Cortex of kidney (tissue), 1 donor: ENCODE data around the gene LUZP2.
"Not testable (repeated sequence)": the region's sequence is repeated elsewhere in the genome, so short reads cannot be mapped to it uniquely, and the experiment has no call there.

ENCODE experiments used
- DNase-seq: peaks from one replicate; lab custom pipeline; 2025; lab: John Stamatoyannopoulos, UW

LUZP2 gene

DNA sequence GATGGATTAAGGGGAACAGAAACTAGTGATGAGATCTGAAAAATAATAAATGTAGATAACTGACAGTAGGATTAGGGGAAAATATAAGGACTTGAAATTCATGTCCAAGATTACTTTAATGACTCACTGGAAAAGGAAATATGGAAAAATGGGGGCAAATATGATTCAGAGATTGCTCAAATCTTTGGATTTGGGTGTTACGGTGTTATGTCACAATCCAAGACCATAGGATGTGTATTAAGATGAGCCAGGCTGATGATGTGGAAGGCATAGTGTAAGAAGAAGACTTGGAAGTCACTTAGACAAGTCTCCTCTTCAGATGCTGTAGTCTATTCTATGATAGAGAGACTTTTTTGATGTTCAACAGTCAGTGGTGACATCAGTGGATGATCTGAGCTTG, 323.7 kb downstream of the LUZP2 start:
- no peak for DNase-seq

DNA sequence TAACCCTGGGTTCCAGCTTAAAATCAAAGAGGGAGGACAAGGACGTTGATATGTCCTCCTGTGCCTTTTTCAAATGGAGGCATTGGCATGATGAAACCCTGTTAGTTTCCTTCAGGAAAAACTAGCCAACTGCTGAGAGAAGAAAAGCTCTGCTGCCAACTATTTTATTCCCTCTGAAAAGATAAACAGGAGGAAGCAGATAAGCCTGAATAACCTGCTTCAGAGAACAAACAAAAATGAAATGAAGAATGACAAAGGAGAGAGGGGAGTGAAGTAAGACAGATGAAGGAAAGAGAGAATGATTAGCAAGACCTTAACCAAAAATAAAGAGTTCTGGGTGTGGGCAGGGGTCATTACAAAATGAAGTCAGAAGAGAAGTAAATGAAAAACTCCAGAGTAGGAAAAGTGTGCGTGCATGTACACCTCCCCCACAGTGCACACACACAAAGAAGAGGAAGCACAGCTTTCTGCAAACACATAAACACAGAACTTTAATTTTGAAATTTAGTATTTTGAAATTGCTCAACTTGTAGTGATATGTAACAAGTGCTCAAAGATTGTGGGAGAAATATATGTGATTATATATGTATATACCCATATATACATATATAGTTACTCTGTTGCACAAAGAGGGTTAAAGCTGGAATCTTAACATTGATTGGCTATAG, 332.2 kb downstream of the LUZP2 start:
- DNase-seq: no peak

DNA sequence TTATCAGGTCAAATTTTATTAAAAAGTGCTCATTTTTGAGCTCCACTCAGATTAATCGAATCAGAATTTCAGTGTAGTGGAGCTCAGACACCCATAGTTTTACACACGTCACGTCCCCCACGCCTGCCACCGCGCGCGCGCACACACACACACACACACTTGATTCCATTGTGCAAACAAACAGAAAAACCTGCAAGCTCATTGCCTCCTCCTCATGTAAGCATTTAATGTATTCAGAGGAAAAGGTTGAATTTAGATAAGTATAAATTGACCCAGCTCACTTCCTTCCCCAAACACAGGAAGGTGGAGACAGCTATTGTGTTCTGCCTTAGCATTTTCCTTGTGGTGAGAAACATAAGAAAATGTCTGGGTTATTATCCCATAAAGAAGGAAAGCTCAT, 336.7 kb downstream of the LUZP2 start:
- DNase-seq: no peak

DNA sequence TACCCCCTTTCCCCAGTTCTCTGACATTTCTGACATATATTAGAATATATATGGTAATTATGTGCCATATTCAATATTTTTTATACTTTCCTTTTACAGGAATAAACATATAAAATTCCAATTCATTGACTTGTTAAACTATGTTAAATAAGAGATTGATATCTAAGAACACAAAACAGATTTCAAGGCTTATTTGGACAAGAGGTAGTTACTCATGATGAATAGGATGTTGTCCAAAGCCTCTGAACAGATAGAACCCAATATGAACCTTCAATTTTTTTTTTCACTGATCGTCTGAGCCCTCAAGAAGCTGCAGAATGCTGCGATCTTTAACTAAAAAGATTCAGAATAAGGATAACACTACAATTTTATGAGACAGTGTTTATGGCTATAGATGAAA, 340.3 kb downstream of the LUZP2 start:
- no peak for DNase-seq

DNA sequence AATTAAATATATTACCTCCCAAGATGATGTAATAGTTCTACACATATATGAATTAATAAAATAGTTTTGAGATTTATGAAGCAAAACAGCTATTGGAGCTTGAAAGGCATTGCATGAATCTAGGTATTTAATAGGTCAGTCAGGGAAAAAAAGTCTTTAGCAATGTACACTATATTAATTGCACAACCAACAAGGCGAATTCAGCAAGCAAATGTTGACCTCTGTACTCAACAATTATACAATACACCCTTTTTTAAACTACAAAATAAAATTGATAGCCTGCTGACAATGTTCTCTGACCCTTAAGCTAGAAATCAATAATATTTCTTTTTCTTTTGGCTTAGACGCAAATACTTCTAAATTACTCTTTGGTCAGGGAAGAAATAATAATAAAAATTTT, 345.5 kb downstream of the LUZP2 start:
- no peak for DNase-seq

DNA sequence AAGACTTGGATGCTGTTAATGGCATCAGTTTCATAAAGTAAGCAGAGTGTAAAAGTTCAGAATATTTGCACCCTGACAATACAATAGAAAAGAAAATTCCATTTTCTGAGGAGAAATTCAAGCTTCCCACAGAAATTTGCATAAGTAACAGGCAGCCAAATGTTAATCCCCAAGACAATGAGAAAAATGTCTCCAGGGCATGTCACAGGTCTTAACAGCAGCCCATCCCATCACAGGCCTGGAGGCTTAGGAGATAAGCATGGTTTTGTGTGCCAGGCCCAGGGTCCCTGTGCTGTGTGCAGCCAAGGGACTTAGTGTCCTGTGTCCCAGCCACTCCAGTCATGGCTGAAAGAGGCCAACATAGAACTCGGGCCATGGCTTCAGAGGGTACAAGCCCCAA, 347.6 kb downstream of the LUZP2 start:
- DNase-seq: no peak

DNA sequence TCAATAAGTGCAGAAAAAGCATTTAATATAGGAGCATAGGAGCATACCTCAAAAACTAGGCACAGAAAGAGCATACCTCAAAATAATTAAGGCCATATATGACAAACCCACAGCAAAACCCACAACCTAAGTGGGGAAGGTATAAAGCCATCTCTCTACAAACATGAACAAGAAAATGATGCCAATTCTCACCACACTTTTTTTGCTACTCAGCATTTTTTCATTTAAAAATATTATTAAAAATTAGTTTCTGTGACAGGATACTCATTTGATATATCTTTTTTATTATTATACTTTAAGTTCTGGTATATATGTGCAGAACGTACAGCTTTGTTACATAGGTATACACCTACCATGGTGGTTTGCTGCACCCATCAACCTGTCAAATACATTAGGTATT, 352.0 kb downstream of the LUZP2 start:
- no peak for DNase-seq

DNA sequence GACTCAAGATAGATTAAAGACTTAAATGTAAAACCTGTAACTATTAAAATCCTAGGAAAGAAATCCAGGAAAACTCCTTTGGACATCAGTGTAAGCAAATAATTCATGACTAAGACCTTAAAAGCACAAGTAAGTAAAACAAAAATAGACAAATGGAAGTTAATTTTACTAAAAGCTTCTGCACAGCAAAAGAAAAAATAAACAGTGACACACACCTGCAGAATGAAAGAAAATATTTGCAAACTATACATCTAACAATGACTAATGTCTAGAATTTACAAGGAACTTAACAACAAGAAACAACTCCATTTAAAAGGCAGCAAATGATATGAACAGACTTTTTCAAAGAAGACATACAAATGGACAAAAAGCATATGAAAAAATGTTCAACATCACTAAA, 359.1 kb downstream of the LUZP2 start:
- DNase-seq: no peak

DNA sequence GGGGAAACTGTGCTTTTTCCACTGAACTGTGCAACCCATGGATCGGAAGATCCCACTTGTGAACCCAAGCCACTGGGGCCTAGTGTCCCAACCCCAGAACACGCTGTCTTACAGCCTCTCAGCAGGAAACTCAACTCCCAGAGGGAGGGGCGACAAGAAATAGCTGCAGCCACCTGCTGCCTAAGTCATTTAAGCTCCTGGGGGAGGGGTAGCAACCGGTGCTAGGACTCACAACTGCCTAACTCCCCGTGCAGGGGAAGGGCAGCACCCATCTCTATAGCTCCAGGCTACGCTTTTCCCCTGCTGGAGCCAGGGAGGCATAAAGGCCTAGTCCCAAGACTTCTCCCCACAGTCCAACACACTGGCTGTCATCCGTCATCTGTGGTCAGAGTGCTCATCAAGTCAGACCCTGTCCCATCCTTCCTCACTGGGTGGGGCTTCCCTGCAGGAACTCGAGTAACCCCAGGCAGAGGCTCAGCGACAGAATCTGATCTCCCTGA, 363.0 kb downstream of the LUZP2 start:
- DNase-seq: no peak

DNA sequence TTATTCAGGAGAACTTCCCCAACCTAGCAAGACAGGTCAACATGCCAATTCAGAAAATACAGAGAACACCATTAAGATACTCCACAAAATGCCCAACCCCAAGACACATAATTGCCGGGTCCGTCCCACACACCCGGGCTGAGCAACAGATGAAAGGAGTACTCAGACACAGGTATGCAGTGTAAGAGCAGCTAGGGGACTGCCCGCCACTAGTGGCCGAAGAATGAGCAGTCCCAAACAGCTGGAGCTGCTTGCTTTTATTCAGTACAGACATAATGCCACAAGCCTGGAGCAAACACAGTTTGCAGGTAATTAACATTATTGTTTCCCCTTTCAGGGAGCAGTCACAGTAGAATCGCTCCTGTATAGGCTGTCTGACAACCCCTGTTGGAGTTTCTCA, 364.6 kb downstream of the LUZP2 start:
- DNase-seq: no peak

DNA sequence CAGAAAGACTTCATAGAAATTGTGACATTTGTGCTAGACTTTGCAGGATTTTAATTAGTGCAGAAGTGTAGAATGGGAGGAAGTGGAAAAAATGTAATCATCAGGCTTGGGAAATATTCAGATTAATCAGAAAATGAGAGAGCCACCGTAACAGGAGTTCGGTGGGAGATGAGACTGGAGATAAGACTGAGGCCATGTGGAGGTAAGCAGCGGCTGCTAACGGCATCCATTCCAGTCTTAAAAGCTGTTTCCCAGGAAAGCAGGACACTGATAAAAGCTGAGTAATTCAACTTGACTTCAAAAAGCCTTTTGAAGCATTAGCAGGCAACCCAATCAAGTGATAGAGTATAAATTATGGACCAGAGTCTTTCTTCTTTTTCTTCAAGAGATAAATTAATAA, 369.9 kb downstream of the LUZP2 start:
- no peak for DNase-seq

DNA sequence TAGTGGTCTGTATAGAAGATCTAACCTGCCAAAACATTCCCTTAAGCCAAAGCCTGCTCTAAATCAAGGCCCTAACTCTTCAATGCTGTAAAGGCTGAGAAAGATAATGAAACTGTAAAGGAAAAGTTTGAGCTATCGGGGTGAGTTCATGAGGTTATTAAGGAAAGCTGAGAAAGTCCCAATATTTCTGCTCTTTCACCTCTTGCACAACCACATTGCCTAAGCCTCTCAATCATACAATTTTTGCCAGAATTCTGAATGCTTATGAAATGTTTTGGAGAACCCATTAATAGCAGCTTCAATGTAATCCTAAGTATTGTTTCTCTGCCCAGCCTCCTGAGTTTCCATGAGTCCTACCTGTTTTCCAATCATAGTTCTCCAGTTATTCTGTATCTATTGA, 373.2 kb downstream of the LUZP2 start:
- no peak for DNase-seq

DNA sequence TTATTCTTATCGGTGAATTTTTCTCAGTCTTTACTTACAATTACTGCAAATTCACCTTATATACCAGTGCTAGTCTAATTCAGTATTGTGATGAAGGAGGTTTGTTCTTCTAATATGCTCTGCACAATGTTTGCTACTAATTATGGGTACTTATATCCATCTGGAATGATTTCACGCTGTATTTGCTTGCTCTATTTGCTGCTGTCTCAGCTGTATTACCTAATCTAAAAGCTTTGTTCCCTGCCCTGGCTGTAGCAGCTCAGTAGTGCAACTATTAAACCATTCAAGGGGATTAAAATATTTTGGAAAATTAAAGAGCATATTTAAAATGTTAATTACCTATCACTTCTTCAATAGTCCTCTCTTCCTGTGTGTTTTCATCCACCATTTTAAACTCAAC, 375.3 kb downstream of the LUZP2 start:
- no peak for DNase-seq

DNA sequence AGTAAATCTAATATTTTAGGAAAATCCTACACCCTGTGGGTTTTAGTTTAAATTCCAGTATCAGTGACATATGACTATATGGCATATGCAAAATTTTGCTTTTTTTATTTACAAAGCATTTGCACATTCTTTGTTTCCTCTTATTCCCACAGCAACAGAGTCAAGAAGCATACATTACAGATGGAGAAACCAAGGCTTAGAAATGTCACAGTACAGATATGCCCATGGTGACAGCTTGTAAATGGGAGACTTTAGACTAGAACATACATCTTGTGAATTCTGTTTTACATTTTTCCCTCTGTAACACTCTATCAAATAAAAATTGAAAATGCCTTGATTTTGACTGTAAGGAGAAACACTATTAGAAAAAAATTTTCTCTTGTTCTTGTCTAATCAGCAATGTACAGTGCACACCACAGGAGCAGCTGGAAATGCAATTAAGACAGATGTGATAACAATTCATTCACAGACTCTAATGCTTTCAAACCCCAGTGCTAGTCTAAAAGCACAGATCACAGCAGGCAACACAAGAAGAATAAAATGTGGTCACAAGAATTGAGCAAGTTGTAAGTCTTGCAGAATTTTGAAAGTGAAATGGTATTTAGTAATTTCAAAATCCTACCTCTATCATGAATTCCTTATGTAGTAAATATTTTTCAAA, 375.9 kb downstream of the LUZP2 start:
- no peak for DNase-seq

DNA sequence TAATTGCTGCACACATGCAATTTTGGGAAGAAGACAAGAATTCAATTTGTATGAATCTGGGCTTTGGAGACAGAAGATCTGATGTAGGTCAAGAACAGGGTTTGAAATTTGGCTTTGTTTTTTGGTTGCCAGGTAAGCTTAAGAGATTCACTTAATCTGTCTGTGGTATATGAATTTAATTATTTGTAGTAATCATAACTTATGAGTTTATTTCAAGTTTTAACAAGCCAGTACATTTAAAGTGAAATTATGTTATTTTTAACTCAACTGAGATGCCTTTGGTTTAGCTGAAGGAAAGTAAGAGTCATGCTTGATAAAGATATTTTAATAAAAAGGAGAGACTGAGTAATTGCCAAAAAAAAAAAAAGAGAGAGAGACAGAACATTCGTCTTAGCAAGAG, 384.1 kb downstream of the LUZP2 start:
- no peak for DNase-seq

DNA sequence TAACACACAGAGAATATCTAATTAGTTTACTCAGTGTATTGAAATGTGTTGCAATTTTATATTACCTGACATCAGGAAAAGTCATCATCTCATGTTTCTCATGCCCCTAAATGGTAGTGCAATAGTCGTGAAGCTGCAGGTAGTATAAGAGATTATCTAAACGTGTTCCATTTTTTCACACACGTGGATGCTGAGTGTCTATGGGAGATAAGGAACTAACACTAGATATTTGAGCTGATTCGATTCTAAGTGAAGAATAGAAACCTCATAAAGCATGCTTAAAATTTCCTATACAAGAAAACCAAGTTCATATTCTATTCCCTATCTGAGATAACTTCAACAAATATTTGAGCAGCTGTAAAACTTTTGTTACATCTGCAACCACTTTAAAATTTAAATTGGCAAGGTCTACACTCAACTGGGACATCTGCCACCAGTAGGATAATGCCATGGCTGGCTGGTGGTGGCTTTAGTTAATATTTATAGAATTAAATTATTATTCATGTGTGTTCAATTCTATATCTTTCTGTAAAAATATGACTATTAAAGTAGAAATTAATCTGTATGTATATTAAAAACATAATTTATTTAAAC, 388.8 kb downstream of the LUZP2 start:
- no peak for DNase-seq

DNA sequence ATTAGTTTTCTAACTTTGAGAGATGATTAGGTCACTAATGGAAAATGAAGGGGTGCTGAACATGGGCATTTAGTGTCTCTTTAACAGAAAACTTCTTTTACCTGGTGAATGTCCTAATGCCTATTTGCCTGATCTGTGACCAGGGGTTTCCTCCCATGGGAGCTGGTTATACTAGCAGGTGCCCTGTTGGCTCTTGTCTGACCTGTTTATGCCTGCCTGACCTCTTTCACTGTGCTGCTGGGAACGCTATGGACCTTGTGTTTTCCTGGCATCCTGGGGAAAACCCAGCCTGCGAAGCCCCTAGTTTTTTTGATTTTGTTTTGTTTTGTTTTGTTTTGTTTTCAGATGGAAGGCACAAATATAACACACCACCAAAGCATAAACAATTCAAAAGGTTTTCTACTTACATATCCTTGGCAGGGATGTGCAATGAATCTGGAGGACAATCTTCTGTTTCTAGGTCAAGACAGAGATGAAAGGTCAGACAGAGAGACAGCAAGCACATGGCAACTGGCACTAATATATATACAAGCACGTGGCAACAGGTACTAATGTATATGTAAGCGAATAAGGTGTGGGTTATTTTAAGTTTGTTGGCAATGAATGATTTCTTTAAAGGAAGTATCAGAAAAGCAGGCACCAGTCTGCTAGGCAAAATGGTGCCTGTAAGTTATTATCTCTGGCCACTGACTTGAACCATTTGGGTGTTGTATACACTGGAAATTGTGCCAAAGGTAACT, 390.2 kb downstream of the LUZP2 start:
- DNase-seq: no peak

DNA sequence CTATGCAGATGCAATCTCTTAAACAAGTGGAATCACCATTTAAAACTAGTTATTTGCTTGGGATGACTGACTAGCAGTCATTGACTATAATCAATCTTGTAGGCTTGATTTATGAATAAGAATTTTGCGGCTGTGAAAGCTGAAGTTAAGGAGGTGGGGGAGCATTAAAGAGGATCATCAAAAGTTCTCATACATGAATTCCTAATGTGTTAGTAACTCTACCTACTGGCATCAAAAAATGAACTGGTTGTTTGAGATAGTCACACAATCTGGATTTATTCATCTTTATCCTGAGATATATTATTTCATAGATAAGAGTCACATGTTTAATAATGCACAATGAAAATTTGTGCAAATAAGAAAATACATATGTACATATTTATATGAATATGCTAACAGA, 393.6 kb downstream of the LUZP2 start:
- DNase-seq: no peak

DNA sequence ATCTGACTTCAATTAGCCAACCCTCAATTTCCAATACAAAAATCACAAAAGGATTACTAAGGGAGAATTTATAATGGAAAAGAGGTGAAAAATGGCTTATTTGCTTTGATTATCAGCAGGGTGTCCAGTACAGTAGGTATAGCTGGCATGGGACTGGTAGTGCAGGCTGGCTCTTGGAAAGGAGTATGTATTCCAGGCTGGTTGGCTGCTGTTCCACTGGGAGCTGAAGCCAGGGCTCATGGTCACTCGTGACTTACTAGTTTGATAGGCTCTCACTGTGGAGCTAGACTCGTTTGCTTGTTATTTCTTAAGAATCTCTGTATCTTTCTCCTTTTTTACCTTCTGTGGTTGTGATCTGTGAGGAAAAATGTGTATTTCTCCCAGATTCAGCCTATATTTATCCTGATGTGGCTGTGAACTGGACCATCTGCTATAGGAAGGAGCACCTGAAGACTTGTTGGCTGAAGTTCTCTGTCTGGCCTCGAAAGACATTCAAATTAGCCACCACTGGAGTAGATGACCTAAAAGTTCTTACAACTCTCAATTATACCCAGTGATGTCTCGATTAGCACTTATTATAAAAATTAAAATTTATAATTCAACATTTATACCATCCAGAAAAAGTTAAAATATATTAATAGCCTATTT, 395.1 kb downstream of the LUZP2 start:
- DNase-seq: not testable (repeated sequence)

DNA sequence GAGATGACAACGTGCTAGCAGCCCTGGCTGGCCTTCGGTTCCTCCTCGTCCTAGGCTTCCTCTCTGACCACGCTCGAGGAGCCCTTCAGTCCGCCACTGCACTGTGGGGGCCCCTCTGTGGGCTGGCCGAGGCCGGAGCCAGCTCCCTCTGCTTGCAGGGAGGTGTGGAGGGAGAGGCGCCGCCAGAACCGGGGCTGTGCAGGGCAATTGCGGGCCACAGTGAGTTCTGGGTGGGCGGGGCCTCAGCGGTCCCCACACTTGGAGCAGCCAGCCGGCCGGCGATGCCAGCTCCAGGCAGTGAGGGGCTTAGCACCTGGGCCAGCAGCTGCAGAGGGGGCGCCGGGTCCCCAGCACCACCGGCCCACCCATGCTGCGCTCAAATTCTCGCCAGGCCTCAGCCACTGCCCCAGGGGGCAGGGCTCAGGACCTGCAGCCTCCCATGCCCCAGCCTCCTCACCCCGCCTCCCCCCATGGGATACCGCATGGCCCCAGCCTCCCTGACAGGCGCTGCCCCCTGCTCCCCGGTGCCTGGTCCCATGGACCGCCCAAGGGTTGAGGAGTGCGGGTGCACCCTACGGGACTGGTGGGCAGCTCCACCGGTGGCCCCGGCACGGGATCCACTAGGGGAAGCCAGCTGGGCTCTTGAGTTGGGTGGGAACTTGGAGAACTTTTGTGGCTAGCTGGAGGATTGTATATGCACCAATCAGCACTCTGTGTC, 399.4 kb downstream of the LUZP2 start:
- DNase-seq: no peak

DNA sequence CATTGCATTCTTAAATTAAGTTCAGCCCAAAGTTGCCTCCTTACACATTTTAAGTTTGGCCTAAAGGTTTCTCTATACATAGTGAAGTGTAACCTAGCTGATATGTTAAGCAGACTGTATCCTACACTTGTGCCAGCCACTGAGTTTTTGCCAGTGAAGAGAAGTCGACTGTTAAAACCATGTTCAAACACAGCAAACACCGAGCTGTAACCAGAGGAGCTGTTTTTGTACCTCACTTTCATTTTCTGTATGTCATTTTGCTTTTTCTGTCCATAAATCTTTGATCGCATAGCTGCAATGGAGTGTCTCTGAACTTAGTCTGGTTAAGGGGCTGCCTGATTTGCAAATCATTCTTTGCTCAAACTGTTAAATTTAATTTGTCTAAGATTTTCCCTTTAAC, 403.7 kb downstream of the LUZP2 start:
- no peak for DNase-seq
